ENCODE data around the gene VPS26C. TPM values are rescaled to one million over a fixed set of nuclear protein-coding genes. Genes with fewer than 3 reads are reported as not detected.
A peak's percentile ranks its signal among the peaks of the same experiment; 100 is the strongest.
"Not testable (repeated sequence)": the region's sequence is repeated elsewhere in the genome, so short reads cannot be mapped to it uniquely, and the experiment has no call there.

VPS26C gene
- 33.6 TPM for polyA plus RNA-seq (ENCODE audit: insufficient read length)

- peak; percentile 100 for DNase-seq
Measured at GRCh38 chr21:37267269-37268185, at the start of gene VPS26C. TSS of gene VPS26C (minus strand) at chr21:37267334. CDS start at chr21:37267294, 40 bp downstream.

GRCh38 chr21:37316072-37316471, 48.9 kb upstream of the VPS26C start:
- DNase-seq: not testable (repeated sequence)

- no peak for DNase-seq
Measured at GRCh38 chr21:37300114-37300751, 33.1 kb upstream of the VPS26C start.

GRCh38 chr21:37297364-37297763, 30.2 kb upstream of the VPS26C start:
- DNase-seq: no peak

- DNase-seq: no peak
Measured at GRCh38 chr21:37294679-37295078, 27.5 kb upstream of the VPS26C start.

- no peak for DNase-seq
Measured at GRCh38 chr21:37292941-37293340, 25.8 kb upstream of the VPS26C start.

- DNase-seq: no peak
Measured at GRCh38 chr21:37292041-37292440, 24.9 kb upstream of the VPS26C start.

- DNase-seq: not testable (repeated sequence)
Measured at GRCh38 chr21:37283191-37283710, 16.1 kb upstream of the VPS26C start.

- DNase-seq: not testable (repeated sequence)
Measured at GRCh38 chr21:37282602-37283001, 15.5 kb upstream of the VPS26C start.

- no peak for DNase-seq
Measured at GRCh38 chr21:37281993-37282392, 14.9 kb upstream of the VPS26C start.

- DNase-seq: no peak
Measured at GRCh38 chr21:37281579-37281978, 14.4 kb upstream of the VPS26C start.

- not testable (repeated sequence) for DNase-seq
Measured at GRCh38 chr21:37279271-37279670, 12.1 kb upstream of the VPS26C start.

- DNase-seq: no peak
Measured at GRCh38 chr21:37278199-37278598, 11.1 kb upstream of the VPS26C start.

GRCh38 chr21:37276377-37276776, 9.2 kb upstream of the VPS26C start:
- no peak for DNase-seq

- DNase-seq: no peak
Measured at GRCh38 chr21:37273911-37274690, 7.0 kb upstream of the VPS26C start.

GRCh38 chr21:37273440-37273839, 6.3 kb upstream of the VPS26C start:
- no peak for DNase-seq

GRCh38 chr21:37272897-37273296, 5.8 kb upstream of the VPS26C start:
- no peak for DNase-seq

GRCh38 chr21:37270576-37271365, 3.6 kb upstream of the VPS26C start:
- no peak for DNase-seq

- DNase-seq: no peak
Measured at GRCh38 chr21:37269481-37269880, 2.3 kb upstream of the VPS26C start.

GRCh38 chr21:37268186-37268503, 1.0 kb upstream of the VPS26C start:
- DNase-seq: no peak

GRCh38 chr21:37266515-37267221, 466 bp downstream of the VPS26C start:
- peak; percentile 47 for DNase-seq

All from hindlimb muscle (tissue), 1 donor.